ENCODE measurements around the gene PLEK.

GRCh38 chr2:68415521-68415920 is 50.4 kb downstream of the PLEK start:
- TF ChIP-seq, protein P1, sequence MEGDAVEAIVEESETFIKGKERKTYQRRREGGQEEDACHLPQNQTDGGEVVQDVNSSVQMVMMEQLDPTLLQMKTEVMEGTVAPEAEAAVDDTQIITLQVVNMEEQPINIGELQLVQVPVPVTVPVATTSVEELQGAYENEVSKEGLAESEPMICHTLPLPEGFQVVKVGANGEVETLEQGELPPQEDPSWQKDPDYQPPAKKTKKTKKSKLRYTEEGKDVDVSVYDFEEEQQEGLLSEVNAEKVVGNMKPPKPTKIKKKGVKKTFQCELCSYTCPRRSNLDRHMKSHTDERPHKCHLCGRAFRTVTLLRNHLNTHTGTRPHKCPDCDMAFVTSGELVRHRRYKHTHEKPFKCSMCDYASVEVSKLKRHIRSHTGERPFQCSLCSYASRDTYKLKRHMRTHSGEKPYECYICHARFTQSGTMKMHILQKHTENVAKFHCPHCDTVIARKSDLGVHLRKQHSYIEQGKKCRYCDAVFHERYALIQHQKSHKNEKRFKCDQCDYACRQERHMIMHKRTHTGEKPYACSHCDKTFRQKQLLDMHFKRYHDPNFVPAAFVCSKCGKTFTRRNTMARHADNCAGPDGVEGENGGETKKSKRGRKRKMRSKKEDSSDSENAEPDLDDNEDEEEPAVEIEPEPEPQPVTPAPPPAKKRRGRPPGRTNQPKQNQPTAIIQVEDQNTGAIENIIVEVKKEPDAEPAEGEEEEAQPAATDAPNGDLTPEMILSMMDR (IDR thresholded peaks at IDR 0.05; ENCODE audit: poor library complexity) = no peak
- no peak for TF ChIP-seq EZH2phosphoT487 (IDR thresholded peaks at IDR 0.05; ENCODE audit: low read depth, severe bottlenecking, unreplicated experiment)

Measured in hepatocyte (in vitro differentiated cells).